GM18499 (cell line): Measurements from ENCODE around the gene MCUB.
A peak's percentile ranks its signal among the peaks of the same experiment; 100 is the strongest.

ENCODE experiments used
- ATAC-seq: cut with Tn5 transposase; IDR thresholded peaks from one replicate; pipeline ENCODE4 v1.9.1; 2021; ENCODE audit warnings: moderate number of reproducible peaks; ENCODE audit not compliant: insufficient read depth, unreplicated experiment

The MCUB gene

DNA sequence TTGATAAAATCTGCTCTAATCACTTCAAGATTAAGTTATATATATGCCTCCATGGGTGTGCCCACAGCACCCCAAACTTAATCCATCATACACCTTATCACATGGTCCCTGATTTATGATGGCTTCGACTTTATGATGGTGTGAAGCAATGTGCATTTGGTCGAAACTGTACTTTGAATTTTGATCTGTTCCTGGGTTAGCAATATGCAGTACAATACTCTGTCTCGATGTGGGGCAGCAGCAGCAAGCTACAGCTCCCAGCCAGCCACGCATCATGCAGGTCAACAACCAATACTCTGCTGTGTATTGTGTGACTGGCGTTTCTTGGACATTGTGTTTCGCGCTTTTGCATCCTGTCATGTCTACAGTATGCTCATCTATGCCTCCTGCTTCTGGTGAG is 62.6 kb downstream of the MCUB start:
- no peak for ATAC-seq

DNA sequence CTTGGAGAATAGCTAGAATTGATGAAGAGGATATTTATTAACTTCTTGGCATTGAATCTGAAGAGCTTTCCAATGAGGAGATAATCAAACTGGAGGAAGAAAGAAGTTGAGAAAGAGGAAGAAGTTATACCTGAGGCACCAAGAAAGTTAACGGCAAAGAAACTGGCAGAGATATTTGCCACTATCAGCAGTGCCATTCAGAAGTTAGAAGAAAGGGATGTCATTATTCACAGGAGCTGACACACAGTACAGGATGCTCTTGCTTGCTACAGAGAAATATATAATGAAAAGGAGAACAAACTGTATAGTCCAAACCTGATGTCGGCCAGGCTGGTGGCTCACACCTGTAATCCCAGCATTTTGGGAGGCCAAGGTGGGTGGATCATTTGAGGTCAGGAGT is 64.5 kb downstream of the MCUB start:
- ATAC-seq: no peak

DNA sequence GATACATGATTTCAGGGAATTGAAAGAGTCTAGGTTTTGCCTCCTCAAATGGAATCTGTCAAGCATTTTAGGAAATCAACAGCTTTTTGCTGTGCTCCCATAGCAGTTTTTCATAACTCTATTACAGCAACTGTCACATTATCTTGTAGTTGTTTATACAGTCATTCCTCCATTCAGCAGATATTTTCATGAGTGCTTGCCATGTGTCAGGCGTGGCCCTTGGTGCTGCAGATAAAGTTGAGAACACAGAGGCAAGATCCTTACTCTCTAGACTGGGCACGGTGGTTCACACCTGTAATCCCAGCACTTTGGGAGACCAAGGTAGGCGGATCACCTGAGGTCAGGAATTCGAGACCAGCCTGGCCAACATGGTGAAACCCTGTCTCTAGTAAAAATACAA is 67.3 kb downstream of the MCUB start:
- ATAC-seq: no peak

DNA sequence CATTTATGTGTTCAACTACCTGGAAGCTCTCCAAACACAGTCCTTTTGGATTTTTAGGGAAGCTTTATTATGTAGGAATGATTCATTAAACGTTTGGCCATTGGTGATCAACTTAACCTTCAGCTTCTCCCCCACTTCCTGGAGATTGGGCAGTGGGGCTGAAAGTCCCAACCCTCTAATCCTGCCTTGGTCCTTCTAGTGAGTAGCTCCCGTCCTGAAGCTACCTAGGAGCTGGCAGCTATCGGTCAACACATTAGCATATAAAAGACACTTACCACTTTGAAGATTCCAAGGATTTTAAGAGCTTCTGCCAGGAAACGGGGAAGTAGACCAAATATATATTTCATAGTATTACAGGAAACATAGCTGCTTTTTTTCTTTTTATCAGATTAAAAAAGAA is 69.7 kb downstream of the MCUB start:
- no peak for ATAC-seq

DNA sequence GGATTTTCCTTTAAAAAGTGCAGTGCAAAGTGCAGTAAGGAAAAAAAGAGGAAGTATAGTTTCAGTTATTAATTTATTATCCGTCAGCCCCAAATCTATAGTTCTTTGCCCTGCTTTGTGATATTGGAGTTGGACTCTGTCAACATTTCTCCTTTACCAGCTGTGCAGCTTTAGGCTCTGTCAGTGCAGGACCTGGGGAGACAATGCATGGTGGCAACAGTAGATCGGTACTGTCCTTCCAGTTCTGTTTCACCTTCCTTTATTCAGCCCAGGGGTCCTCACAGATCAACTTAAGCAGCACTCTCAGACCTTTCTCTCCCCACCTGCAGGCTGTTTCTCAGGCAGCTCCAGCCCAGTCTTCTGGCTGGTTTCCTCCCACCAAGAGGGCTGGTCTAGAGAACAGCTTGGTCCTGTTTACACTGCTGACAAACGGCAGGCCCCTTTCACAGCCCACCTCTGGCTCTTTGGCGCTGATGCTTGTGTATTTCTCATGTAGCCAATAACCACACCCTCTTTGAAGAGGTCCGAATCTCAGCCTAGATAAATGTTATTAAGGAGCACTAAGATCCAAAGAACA is 71.6 kb downstream of the MCUB start:
- no peak for ATAC-seq

DNA sequence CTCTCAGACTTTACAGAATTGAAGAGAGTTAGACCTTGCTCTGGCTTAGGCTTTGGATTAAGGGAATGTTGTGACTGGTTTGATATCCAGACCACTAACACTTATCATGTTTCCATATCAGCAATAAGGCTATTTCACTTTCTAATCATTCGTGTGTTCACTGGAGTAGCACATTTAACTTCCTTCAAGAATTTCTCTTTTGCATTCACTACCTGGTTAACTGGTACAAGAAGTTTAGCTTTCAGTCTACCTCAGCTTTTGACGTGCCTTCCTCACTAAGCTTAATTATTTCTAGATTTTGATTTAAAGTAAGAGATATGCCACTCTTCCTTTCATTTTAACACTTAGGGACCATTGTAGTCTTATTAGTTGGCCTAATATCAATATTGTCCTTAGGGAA is 80.6 kb downstream of the MCUB start:
- no peak for ATAC-seq

DNA sequence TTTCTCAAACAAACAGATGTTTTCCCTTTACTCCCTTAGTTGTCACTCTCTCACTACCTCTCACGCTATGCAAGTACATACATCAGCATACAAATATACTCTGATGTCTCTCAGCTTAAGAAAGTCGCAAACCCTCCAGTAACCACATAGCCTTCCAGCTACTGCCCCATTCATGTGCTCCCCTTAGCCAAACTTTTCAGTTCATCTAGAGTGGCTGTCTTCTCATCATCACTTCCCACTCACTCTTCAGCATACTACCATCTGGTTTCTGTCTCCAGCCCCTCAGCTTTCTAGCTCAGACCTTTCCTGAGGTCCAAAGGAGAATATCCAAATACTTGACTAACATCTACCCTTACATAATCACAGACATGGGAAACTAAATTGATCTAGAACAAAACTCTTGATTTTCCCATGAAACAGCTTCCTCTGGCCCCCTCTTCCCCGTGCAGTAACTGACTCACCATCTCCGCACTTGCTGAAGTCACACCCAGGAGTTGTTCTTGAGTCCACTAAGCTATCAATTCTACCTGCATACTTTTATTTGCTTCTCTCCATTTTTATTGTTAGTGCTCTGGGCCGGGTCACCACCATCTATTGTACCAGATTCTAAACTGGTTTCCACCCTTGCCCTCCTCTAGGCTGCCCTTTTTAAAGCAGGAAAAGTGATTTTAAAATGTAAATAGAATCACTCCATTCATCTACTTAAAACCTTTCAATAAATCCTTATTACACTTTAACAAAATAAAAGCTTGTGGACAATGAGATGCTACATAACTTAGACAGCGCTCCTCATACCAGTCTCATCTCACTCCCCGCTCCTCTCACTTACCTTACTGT is 86.0 kb downstream of the MCUB start:
- ATAC-seq: no peak

DNA sequence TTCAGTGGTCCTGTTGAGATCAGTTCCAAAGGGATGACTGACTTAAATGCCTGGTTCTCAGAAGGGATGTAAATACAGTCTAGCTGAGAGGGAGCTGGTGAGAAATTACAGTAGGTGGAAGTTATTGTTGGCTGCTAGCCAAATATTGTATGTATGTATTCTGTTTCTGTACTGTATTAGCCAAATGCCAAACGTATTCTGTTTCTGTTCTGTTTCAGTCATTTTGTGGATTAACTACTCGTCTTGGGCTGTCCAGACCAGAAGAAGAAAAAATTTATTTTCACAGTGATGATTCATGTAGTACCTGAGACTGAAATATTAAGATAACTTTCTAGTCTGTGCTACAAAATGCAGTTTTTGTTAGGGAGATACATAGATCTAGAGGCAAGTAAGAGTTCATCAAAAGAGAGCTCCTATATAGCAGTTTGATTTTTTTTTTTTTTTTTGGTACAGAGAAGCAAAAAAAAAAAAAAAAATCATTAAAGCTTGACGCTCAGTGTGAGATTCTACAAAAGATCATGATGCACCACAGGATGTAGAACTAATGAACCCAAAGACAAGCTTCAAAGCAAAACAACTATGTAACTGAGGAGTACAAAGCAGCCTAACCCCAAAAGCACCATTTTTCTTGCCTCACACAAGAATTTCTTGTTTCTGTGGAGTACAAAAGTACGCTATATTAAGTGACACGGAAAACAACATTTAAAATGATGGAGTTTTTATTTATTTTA is 88.4 kb downstream of the MCUB start:
- peak; percentile 48 for ATAC-seq

DNA sequence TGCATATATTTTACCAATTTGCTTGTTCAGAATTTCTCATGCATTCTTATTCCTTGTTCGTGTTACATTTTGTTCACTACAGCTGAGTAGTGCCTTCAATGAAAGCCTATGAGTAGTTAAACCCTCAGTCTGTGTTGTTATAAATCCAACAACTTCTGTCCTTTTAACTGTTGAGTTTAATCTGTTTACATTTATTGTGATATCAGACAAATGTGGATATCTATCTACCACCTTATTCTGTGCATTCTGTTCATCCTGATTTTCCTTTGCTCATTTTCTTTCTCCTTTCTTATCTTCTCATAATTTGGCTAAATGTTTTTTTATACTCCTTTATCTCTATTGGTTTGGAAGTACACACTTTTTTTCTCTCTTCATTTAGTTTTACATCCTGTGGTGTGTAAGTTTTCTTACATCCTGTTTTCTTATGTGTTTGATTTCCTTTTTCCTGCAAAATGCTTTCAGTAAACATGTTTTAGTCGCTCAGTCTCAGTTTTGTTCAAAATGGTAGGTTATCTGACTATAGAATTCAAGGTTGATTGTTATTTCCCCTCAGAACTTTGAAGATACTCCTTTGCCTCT is 89.0 kb downstream of the MCUB start:
- ATAC-seq: no peak

DNA sequence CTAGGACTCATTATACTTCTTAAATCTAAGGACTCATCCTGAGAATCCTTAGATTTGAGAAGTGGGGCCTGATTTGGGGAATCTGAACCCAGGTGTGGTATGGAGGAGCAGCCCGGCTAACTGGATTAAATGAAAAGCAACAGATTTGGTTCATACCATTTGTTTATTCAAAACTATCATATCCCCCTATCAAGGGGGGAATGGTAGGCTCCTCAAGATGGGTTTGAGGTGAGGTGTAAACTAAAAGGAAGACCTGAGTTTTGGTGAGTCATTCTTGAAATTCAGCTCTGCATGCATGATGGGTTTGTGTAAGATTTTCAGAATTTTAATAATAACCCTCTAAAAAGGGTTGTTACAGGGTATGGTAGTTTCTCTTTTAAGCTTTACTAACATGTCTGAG is 89.8 kb downstream of the MCUB start:
- ATAC-seq: peak; percentile 93

DNA sequence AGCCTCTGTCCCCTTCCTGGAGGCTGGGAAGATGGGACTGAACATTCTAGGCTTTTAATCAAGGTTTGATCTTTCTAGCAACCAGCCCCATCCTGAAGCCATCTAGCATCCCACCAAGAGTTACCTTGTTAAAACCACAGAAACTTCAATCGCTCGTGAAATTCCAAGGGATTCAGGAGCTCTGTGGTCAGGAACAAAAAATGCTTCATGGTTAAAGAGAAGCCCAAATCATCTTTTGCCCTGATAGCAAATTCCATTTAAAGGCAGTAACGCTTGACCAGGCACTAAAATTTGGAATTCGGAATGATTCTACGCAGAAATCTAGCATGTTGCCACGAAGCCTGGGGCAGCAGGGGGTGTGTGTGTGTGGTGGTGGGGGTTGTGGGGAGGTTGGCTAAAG is 95.3 kb downstream of the MCUB start:
- ATAC-seq: no peak

DNA sequence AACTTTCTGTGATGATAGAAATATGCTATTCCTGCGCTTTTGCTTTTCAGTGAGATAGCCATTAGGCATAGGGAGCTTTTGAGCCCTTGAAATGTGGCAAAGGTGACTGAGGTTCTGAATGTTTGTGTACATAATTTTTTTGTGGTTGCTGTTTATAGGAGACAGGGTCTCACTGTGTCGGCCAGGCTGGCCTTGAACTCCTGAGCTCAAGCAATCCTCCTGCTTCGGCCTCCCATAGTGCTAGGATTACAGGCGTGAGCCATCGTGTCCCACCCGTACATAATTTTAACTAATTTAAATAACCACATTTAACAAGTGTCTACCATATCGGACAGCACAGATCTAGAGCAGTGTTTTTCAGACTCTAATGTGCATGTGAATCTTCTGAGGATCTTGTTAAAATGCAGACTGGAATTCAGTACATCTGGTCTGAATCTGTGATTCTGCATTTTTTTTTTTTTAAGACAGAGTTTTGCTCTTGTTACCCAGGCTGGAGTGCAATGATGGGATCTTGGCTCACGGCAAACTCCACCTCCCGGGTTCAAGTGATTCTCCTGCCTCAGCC is 97.9 kb downstream of the MCUB start:
- no peak for ATAC-seq

DNA sequence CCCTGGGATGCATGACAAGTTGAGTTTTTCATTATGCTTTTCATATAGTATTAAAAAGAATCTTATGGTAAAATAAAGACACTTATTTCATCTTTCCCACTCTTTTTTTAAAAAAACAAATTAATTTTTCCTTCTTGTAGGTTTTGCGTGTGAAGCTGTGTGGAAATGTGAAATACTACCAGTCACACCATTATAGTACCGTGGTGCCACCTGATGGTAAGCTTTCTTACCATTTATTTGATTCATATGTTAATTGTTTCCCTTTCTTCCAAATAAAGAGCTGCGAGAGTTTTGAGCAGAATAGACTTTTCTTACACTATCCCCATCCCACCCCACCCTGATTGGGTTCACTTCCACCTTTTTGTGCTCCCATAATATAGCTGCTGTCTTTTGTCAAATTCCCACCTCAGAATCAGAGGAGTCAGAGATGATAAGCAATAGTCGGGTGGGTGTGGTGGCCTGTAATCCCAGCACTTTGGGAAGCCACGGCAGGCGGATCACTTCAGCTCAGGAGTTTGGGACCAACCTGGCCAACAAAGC is 98.9 kb downstream of the MCUB start:
- no peak for ATAC-seq

DNA sequence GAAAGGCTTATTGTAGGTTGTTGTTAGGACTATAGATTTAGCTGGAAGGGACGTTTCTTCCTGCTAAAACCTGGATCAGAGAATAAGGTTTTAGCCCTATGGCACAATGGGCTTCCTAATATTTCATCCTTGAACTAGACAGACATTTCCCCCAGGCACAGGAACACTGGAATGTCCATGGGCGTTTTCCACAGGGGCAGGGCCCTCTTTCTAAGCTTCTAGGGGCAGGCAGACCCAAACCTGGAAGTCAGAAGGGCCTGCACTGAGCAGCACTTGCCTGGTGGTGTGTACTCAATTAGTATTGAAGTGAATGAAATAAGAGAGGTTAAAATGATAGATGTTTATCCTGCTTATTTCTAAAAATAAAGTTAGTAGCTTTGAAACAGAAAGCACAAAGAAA is 102.1 kb downstream of the MCUB start:
- no peak for ATAC-seq

DNA sequence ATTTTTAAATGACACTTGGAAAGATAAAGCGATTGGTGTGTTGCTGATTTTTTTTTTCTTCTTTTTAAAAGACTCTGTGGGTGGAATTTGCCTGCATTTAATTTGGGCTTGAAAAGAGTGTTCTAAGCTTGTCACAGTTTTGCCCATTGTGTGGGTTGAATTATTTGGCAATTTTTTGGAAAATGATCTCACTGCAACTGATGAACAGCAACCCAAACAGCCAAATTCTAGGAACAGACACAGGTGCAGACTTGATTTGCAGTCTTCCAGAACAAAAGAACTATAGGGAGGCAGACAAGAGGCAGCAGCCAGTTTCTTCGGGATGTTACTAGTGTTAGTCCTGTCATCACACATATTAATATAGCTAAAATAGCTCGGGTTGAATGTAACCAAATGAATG is 102.7 kb downstream of the MCUB start:
- ATAC-seq: no peak

DNA sequence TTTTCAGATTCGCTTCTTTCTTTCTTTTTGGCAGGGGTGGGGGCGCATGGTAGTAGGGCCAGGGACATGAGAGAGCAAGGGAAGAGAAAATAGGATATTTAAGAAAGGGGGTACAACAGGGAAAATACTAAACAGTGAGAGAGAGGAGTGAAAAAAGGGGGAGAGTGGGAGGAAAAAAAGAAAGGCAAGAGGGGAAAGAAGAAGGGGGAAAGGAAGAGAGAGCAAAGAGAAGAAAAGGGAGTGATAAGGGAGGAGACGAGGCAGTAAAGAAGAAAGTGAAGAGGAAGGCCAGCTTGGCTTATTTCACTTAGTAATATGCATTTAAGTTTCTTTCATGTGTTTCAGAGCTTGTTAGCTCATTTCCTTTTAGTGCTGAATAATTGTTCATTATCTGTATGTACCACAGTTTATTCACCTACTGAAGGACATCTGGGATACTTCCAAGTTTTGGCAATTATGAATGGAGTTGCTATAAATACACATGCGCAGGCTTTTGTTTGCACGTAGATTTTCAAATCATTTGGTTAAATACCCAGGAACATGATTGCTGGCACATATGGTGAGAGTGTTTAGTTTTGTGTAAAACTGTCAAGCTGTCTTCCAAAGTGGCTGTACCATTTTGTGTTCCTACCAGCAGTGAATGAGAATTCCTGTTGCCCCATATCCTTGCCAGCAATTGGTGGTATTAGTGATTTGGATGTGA is 105.9 kb downstream of the MCUB start:
- no peak for ATAC-seq

DNA sequence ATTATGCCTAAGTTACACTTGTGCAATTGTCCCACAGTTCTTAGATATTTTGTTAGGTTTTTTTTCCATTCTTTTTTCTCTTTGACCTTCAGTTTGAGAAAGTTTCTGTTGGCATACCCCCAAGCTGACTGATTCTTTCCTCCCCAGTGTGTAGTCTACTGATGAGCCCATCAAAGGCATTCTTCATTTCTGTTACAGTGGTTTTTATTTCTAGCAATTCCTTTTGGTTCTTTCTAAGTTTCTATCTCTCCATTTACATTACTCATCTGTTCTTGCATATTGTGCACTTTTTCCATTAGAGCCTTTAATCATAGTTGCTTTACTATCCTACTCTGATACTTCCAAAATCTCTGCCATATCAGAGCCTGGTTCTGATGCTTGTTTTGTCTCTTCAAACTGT is 111.3 kb downstream of the MCUB start:
- no peak for ATAC-seq

DNA sequence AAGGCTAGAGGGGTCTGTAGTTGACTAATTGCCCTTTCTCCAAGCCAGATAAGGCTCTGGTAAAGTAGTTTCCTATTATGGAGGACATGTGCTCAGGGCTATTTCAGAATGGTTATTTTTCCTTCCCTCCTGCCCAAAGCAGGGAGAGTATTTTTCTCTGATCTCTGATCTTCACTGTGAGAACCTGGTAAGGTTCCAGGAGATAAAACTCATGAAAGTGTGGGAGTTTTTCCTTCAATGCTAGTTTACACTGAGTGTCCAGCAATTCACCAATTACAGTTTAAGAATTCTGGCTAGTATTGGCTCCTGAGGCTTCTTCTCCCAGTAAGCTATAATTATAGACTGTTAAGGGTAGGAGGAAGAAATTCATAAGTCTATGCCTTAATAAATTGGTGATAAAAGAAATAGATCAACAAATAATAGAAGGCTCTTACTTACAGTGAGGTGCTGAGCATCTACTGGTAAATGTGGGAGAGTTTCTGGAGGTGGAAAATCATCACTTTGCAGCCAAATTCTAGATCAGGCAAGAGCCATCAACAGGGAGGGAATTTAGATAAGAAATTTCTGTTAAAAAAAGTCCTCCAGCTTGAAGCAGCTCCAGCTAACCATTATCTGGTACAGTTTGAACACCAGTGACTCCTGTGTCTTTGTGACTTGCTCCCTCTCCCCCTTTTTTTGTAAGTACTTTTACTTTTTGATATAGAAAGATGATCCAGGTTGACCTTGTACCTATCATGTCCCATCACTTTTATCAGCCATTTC is 112.3 kb downstream of the MCUB start:
- ATAC-seq: no peak

DNA sequence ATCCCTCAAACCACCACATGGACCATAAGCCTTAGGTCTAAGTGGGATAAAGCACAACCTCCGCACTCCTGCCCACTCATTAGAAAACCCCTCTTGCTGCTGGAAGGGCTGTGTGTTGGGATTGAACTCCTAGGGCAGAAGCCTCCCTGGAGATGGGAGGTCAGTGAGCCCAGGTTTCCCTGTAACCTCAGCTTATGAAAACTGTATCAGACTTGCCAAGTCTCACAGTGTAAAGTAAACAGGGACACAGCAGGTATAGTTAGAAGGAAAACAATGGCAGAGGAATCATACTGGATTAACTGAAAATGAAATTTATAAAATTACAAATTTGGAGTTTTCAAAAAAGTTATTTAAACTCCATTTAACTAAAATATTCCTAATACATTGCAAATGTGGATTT is 113.3 kb downstream of the MCUB start:
- ATAC-seq: no peak
